K562 (cell line): ENCODE results near the gene CASP9. TPM values are rescaled to one million over a fixed set of nuclear protein-coding genes. Genes with fewer than 3 reads are reported as not detected.

ENCODE experiments used
- BDP1 ChIP-seq: IDR thresholded peaks from 3 replicates; pipeline ENCODE4 v1.6.1; 2011; ENCODE audit not compliant: insufficient read length, insufficient read depth
- BRF1 ChIP-seq: IDR thresholded peaks from 3 replicates; pipeline ENCODE4 v1.6.1; 2011; ENCODE audit warnings: borderline replicate concordance, mild to moderate bottlenecking; ENCODE audit not compliant: insufficient read length; ENCODE audit errors: extremely low read depth
- COPS2 ChIP-seq: fragments of 450-650 bp; conservative IDR thresholded peaks from 2 replicates; pipeline ENCODE4 v1.6.1; 2016; ENCODE audit warnings: mild to moderate bottlenecking, moderate library complexity
- CTBP1 ChIP-seq: fragments of 450-650 bp; IDR thresholded peaks from 2 replicates; pipeline ENCODE4 v1.6.1; 2016; ENCODE audit warnings: borderline replicate concordance
- DEAF1 ChIP-seq: fragments of 450-650 bp; formaldehyde crosslinking; IDR thresholded peaks from 2 replicates; pipeline ENCODE4 v1.4.0; 2020; ENCODE audit warnings: mild to moderate bottlenecking, moderate library complexity
- MECOM ChIP-seq: fragments of 250-450 bp; sonication (Bioruptor Pico); IDR thresholded peaks from 2 replicates; pipeline ENCODE4 v1.8.0; 2022; ENCODE audit warnings: inconsistent platforms
- NR0B1 ChIP-seq: fragments of 450-650 bp; IDR thresholded peaks from one replicate; pipeline ENCODE4 v1.6.1; 2018; ENCODE audit warnings: mild to moderate bottlenecking, moderate library complexity; ENCODE audit not compliant: partially characterized antibody
- RERE ChIP-seq: sonication (generic); formaldehyde crosslinking; IDR thresholded peaks from 2 replicates; pipeline ENCODE4 v1.8.0; 2023; ENCODE audit warnings: missing genetic modification reagents, mild to moderate bottlenecking, borderline replicate concordance
- SIRT6 ChIP-seq: IDR thresholded peaks from one replicate; pipeline ENCODE4 v1.6.1; 2012; ENCODE audit warnings: low read depth, mild to moderate bottlenecking, control low read depth, inconsistent platforms, low read length, moderate library complexity
- SLC30A9 ChIP-seq: fragments of 250-450 bp; sonication (Bioruptor Pico); IDR thresholded peaks from 2 replicates; pipeline ENCODE4 v1.8.0; 2022; ENCODE audit warnings: mild to moderate bottlenecking, moderate library complexity
- ZFP1 ChIP-seq: fragments of 450-650 bp; formaldehyde crosslinking; IDR thresholded peaks from 2 replicates; pipeline ENCODE4 v1.4.0; 2020; ENCODE audit warnings: mild to moderate bottlenecking, mixed read lengths
- ZMIZ1 ChIP-seq, 2 experiments: fragments of 150-350 bp in 1 of 2; IDR thresholded peaks; 2 replicates each; pipeline ENCODE4 v1.6.1; 2012 to 2016; ENCODE audit warnings: low read depth in 2 of 2, low read length in 2 of 2, mild to moderate bottlenecking in 1 of 2, moderate library complexity in 1 of 2
- ZNF133 ChIP-seq: fragments of 250-450 bp; sonication (Bioruptor Pico); IDR thresholded peaks from 2 replicates; pipeline ENCODE4 v1.4.0; 2020; ENCODE audit warnings: mild to moderate bottlenecking
- ZNF76 ChIP-seq: fragments of 250-450 bp; sonication (Bioruptor Pico); IDR thresholded peaks from 2 replicates; pipeline ENCODE4 v1.4.0; 2020; ENCODE audit warnings: mild to moderate bottlenecking, moderate library complexity, borderline replicate concordance
- polyA plus RNA-seq, 8 experiments: library from polyadenylated mRNA; depleted of rRNA in 4 of 8; stranded (reverse) in 5 of 8; unstranded in 3 of 8; fragments of >200 nt; fragmentation: Nextera tagmentation in 2 of 8; fragmentation: Illumina TruSeq in 1 of 8; extraction: Ambion mirVana in 2 of 8; extraction: Trizol in 1 of 8; gene quantifications; 2 replicates each; pipeline versions ENCODE4 v1.2.1 to v1.2.3, GENCODE V29; 2011 to 2014; ENCODE audit warnings: inconsistent platforms in 1 of 8, missing spikeins in 1 of 8
- total RNA-seq, 7 experiments: library from RNA; depleted of rRNA in 6 of 7; stranded (reverse); fragments of >200 nt in 6 of 7; fragmentation: Illumina TruSeq in 2 of 7; extraction: Trizol in 2 of 7; gene quantifications; 2 replicates each; pipeline versions ENCODE4 v1.2.1 to v1.2.3, GENCODE V29; 2011 to 2021; ENCODE audit warnings: low replicate concordance in 1 of 7

Gene CASP9
- total and polyA plus RNA-seq, 9 of the 15 experiments (the other 6 are each of a cell fraction or from before 2014, with no cell fraction given) = 10.8 to 54.1 (median 30.7) TPM

GRCh38 chr1:15444468-15445389 lies 79.3 kb downstream of the CASP9 start (continued):
- TF ChIP-seq RERE (no peak; the same call in 1 of the 2 replicates), ZNF76 (no peak), MECOM (no peak), SIRT6 (no peak), ZFP1 (CRISPR knock-in tag) (no peak), ZNF133 (no peak), DEAF1 (CRISPR knock-in tag) (no peak), BRF1 (no peak), BDP1 (no peak), ZMIZ1 (IDR thresholded peaks at IDR 0.05; ENCODE audit: low read depth in 2 of 2, low read length in 2 of 2) (no peak), CTBP1 (peak; percentile 34; the same call in 1 of the 2 replicates), COPS2 (no peak), NR0B1 (no peak), SLC30A9 (CRISPR knock-in tag) (no peak)
